Activated T-helper 17 cell treated with anti-CD3 and anti-CD28 coated beads, Interleukin-2, amount 50 U/mL, for 72 hours (primary cell): ENCODE results near the gene ZNF423. TPM values are rescaled to one million over a fixed set of nuclear protein-coding genes. Genes with fewer than 3 reads are reported as not detected.

Experiments used
- ATAC-seq: fragments of 150-1000 bp; cut with Tn5 transposase; replicated peaks from 2 replicates; pipeline ENCODE4 v1.10.0; 2021; ENCODE audit warnings: mild to moderate bottlenecking, moderate library complexity
- H3K27ac Mint-ChIP-seq: one replicate; pipeline ENCODE4 v1.8.0; 2022; ENCODE audit warnings: mixed read lengths
- H3K27me3 Mint-ChIP-seq: one replicate; pipeline ENCODE4 v1.8.0; 2022; ENCODE audit warnings: mixed read lengths
- H3K36me3 Mint-ChIP-seq: one replicate; pipeline ENCODE4 v1.8.0; 2022; ENCODE audit warnings: low read depth, mild to moderate bottlenecking, mixed read lengths
- H3K4me1 Mint-ChIP-seq: one replicate; pipeline ENCODE4 v1.8.0; 2022; ENCODE audit warnings: mixed read lengths
- H3K4me3 Mint-ChIP-seq: one replicate; pipeline ENCODE4 v1.8.0; 2022; ENCODE audit warnings: mild to moderate bottlenecking, mixed read lengths
- H3K9me3 Mint-ChIP-seq: one replicate; pipeline ENCODE4 v1.8.0; 2022; ENCODE audit warnings: mixed read lengths
- total RNA-seq, 2 donors: library from RNA; stranded (reverse); gene quantifications; one replicate each; pipeline ENCODE4 v1.2.3, GENCODE V29; 2022

Gene ZNF423
- total RNA-seq, 2 donors from 2014 or later: not detected

DNA sequence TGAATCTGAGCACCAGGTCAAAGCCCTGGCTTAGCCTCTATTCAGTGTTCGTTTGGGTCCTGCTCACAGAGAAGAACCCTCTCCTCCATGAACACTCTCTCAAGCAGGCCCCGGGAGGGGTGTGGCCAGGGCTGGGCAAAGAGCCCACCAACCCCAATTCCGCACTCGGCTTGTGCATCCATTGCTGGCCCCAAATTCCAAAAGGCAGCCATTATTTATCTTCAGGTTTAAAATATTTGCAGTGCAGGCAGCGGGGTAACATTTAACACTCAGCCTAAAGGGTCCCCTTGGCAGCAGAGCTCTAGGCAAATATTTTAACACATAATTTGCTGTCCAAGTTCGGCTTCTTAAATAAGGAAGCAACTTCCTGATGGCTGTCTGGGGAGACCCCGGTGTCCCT, 115.7 kb downstream of the ZNF423 start:
- Mint-ChIP-seq H3K4me1 (no peaks in the 10 kb centered on the region), H3K27me3 (peaks cover 6% of the 10 kb centered on the region), H3K36me3 (no peaks in the 10 kb centered on the region), H3K9me3 (no peaks in the 10 kb centered on the region), H3K27ac (no peak overlapping the region), H3K4me3 (no peak overlapping the region)
- no peak for ATAC-seq

- Mint-ChIP-seq H3K36me3 (no peaks in the 10 kb centered on the region), H3K4me3 (no peak overlapping the region), H3K27ac (no peak overlapping the region), H3K9me3 (no peaks in the 10 kb centered on the region), H3K27me3 (peaks cover 6% of the 10 kb centered on the region), H3K4me1 (no peaks in the 10 kb centered on the region)
- ATAC-seq: no peak
These were observed 116.5 kb downstream of the ZNF423 start for GRCh38 chr16:49739381-49739780.

DNA sequence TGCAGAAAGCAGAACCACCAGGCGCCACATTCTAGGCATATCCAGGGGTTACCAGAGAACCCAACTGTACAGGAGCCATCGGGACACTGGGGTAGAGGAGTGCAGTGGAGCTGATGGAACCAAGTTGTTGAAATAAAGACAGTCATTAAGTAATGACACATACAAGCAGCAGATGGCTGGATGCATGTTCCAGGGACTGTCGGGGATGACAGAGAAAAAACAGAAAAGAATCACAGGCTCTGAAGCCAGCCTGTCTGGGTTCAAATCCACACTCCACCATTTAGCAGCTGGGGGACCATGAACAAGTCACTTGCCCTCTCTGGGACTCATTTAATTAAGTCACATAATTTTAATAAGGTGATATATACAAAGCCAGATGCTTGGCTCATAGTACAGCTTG, 117.1 kb downstream of the ZNF423 start:
- no peaks in the 10 kb centered on the region for H3K4me1 Mint-ChIP-seq
- H3K27ac Mint-ChIP-seq: no peak overlapping the region
- H3K4me3 Mint-ChIP-seq: no peak overlapping the region
- no peak for ATAC-seq
- H3K36me3 Mint-ChIP-seq: no peaks in the 10 kb centered on the region
- peaks cover 6% of the 10 kb centered on the region for H3K27me3 Mint-ChIP-seq
- H3K9me3 Mint-ChIP-seq: no peaks in the 10 kb centered on the region

DNA sequence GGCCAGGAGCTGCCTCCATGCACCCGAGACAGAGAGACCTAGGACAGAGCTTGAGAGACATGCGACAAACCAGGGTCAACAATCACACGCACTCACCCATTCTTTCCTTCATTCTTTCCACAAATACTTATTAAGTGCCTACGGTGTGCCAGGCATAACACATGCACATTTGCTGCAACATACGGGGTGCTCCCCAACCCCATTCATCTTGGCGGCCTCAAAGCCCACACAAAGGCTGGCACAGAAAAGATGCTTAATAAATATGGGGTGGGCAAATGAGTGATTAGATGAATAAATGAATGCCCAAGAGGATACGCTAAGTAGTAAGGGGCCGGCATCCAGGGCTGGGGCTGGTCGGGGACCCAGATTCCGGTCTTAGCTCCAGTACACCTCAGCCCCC, 117.9 kb downstream of the ZNF423 start:
- H3K4me1 Mint-ChIP-seq: no peaks in the 10 kb centered on the region
- no peak overlapping the region for H3K4me3 Mint-ChIP-seq
- no peaks in the 10 kb centered on the region for H3K9me3 Mint-ChIP-seq
- no peak for ATAC-seq
- H3K27me3 Mint-ChIP-seq: peaks cover 6% of the 10 kb centered on the region
- no peaks in the 10 kb centered on the region for H3K36me3 Mint-ChIP-seq
- no peak overlapping the region for H3K27ac Mint-ChIP-seq

- Mint-ChIP-seq H3K27me3 (peaks cover 6% of the 10 kb centered on the region), H3K27ac (no peak overlapping the region), H3K4me1 (no peaks in the 10 kb centered on the region), H3K4me3 (no peak overlapping the region), H3K9me3 (no peaks in the 10 kb centered on the region), H3K36me3 (no peaks in the 10 kb centered on the region)
- ATAC-seq: no peak
These were observed 118.4 kb downstream of the ZNF423 start for GRCh38 chr16:49737541-49737940.

DNA sequence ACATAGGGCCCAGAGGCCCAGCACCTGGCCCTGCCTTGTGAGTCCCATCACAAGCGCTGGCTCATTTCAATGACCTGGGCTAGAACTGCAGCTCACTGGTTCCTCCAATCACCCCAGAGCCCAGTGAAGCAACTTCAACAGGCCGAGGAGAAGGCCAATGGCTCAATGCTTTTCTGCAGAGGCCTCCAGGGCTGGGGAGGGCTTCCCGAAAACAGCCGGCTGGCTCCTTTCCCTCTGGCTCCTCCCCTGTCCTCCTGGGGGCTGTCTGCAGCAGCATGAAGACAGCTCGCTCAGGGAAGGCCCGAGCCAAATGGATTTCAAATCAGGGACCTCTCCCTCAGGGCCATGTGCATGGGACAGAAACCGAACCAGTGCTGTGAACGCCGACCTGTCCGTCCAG, 121.6 kb downstream of the ZNF423 start:
- Mint-ChIP-seq H3K36me3 (no peaks in the 10 kb centered on the region), H3K27me3 (peaks cover 3% of the 10 kb centered on the region), H3K4me1 (no peaks in the 10 kb centered on the region), H3K27ac (no peak overlapping the region), H3K4me3 (no peak overlapping the region), H3K9me3 (no peaks in the 10 kb centered on the region)
- no peak for ATAC-seq

DNA sequence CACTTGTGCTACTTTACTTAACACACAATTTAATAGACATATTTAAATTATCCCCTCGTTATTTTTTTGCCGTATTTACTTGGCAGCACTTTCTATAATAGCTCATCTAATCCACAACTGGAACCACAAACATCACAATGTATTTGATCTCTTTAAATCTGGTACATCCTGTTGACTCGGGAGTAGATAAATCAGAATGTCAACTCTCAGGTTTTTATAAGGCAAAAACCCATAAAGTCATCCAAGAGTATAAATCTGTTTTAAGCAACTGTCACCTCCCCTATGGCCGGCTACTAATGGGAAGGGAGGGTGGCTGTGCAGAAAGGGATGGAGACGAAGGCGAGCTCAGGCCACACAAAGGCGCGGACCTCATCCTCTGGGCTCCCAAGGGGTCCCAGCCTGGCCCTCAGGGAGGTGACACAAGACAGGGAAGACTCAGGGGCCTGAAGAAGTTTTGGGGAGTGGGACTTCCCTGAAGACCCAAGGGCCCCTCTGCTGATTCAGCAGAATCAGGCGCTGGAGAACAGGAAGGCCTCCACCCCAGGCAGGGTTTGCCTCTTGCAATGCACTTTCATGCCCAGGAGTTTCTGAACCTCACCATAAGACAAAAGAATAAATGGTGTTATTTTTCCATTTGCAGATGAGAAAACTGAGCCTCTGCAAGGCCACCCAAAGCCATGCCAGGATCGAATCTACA, 122.5 kb downstream of the ZNF423 start:
- no peak overlapping the region for H3K27ac Mint-ChIP-seq
- H3K4me3 Mint-ChIP-seq: no peak overlapping the region
- ATAC-seq: no peak
- peaks cover 2% of the 10 kb centered on the region for H3K27me3 Mint-ChIP-seq
- H3K9me3 Mint-ChIP-seq: no peaks in the 10 kb centered on the region
- no peaks in the 10 kb centered on the region for H3K36me3 Mint-ChIP-seq
- no peaks in the 10 kb centered on the region for H3K4me1 Mint-ChIP-seq

DNA sequence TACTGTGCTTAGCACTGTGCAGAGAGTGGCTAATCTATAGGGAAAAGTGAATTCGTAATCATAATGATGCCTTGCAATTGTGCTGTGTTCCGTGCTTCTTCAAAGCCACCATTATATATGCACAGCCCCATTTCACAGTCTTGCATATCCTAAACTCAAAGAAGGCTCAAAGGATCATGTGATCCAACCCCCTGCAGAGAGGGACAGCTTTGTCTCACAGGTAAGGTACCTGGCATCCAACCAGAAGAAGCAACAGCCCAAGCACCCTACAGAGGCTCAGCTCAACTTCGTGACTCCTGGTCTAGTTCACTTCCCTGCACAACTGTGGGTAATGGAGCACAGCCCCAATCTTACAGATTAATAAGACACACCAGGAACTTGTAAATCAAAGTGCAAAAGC, 124.0 kb downstream of the ZNF423 start:
- no peaks in the 10 kb centered on the region for H3K9me3 Mint-ChIP-seq
- ATAC-seq: no peak
- no peaks in the 10 kb centered on the region for H3K4me1 Mint-ChIP-seq
- H3K4me3 Mint-ChIP-seq: no peak overlapping the region
- no peaks in the 10 kb centered on the region for H3K36me3 Mint-ChIP-seq
- H3K27ac Mint-ChIP-seq: no peak overlapping the region
- no peaks in the 10 kb centered on the region for H3K27me3 Mint-ChIP-seq

- Mint-ChIP-seq H3K4me1 (no peaks in the 10 kb centered on the region), H3K27me3 (no peaks in the 10 kb centered on the region), H3K36me3 (no peaks in the 10 kb centered on the region), H3K9me3 (no peaks in the 10 kb centered on the region), H3K4me3 (no peak overlapping the region), H3K27ac (no peak overlapping the region)
- ATAC-seq: no peak
These were observed 125.1 kb downstream of the ZNF423 start for GRCh38 chr16:49730772-49731171.

GRCh38 chr16:49727611-49728010, 128.3 kb downstream of the ZNF423 start:
- no peak for ATAC-seq
- Mint-ChIP-seq H3K36me3 (no peaks in the 10 kb centered on the region), H3K27me3 (no peaks in the 10 kb centered on the region), H3K27ac (no peak overlapping the region), H3K4me3 (no peak overlapping the region), H3K9me3 (no peaks in the 10 kb centered on the region), H3K4me1 (no peaks in the 10 kb centered on the region)

DNA sequence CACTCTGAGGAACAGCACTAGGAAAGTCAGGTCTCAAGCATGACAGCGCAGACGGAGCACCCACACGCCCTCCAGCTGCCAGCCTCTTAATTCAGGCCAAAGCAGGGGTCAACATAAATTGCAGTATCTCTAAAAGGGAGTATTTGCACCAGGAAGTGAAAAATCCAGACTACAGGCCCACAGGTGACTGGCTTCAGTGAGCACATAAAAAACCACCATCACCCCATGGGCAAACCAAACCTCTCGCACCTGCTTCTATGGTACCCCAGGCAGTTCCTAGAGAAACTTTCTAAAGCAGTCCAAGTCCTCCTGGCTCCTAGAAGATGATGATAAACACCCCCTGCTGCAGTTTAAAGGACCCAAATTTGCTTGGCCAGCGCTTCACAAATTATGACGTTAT, 129.8 kb downstream of the ZNF423 start:
- Mint-ChIP-seq H3K4me1 (no peaks in the 10 kb centered on the region), H3K27ac (no peak overlapping the region), H3K9me3 (no peaks in the 10 kb centered on the region), H3K36me3 (no peaks in the 10 kb centered on the region), H3K27me3 (no peaks in the 10 kb centered on the region), H3K4me3 (no peak overlapping the region)
- no peak for ATAC-seq

- no peak overlapping the region for H3K4me3 Mint-ChIP-seq
- ATAC-seq: no peak
- H3K27ac Mint-ChIP-seq: no peak overlapping the region
- no peaks in the 10 kb centered on the region for H3K27me3 Mint-ChIP-seq
- H3K36me3 Mint-ChIP-seq: no peaks in the 10 kb centered on the region
- no peaks in the 10 kb centered on the region for H3K4me1 Mint-ChIP-seq
- H3K9me3 Mint-ChIP-seq: no peaks in the 10 kb centered on the region
These were observed 130.3 kb downstream of the ZNF423 start for GRCh38 chr16:49725651-49726050.

GRCh38 chr16:49724774-49725173, 131.1 kb downstream of the ZNF423 start:
- no peak overlapping the region for H3K27ac Mint-ChIP-seq
- no peaks in the 10 kb centered on the region for H3K9me3 Mint-ChIP-seq
- no peaks in the 10 kb centered on the region for H3K36me3 Mint-ChIP-seq
- no peak overlapping the region for H3K4me3 Mint-ChIP-seq
- no peaks in the 10 kb centered on the region for H3K27me3 Mint-ChIP-seq
- H3K4me1 Mint-ChIP-seq: no peaks in the 10 kb centered on the region
- no peak for ATAC-seq

DNA sequence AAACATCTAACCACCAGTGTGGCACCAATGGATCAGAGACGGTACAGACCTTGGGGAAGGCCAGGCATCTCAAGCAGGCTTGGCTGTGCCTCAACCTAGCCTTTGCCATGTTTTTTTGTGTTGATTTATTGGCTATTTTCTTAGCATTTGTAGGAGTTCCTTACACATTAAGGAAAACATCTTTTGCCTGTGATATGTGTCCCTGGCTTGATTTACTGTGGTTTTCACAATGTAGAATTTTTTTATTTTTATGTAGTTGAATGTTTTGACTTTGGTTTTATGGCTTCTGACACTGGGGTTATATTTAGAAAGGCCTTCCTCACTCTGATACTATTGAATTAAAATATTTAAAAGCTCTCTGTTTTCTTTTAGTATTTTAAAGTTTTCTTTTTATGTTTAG, 132.6 kb downstream of the ZNF423 start:
- Mint-ChIP-seq H3K4me1 (no peaks in the 10 kb centered on the region), H3K36me3 (no peaks in the 10 kb centered on the region), H3K27me3 (no peaks in the 10 kb centered on the region), H3K9me3 (no peaks in the 10 kb centered on the region), H3K4me3 (no peak overlapping the region), H3K27ac (no peak overlapping the region)
- ATAC-seq: no peak

GRCh38 chr16:49720225-49720624, 135.7 kb downstream of the ZNF423 start:
- ATAC-seq: no peak
- no peaks in the 10 kb centered on the region for H3K4me1 Mint-ChIP-seq
- H3K36me3 Mint-ChIP-seq: no peaks in the 10 kb centered on the region

DNA sequence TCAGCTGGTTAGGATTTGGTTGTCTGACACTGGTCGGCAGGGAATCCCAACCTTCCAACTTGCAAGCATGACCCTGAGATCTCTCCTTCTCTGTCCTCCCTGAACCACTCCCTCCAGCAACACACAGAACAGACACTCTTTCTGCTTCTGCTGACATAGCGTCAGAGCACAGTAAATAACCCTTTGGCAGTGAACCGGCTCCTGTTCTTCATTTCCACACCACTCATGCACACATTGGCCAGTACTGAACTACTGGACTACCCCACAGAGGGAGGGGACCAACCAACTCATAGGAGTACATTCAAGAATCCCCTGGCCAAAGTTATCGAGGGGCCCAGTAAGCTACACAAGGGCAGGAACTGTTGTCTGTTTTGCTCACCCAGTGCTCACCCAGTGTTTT, 138.2 kb downstream of the ZNF423 start:
- no peaks in the 10 kb centered on the region for H3K36me3 Mint-ChIP-seq
- no peaks in the 10 kb centered on the region for H3K9me3 Mint-ChIP-seq
- no peak for ATAC-seq
- H3K27me3 Mint-ChIP-seq: no peaks in the 10 kb centered on the region
- H3K4me3 Mint-ChIP-seq: no peak overlapping the region
- no peak overlapping the region for H3K27ac Mint-ChIP-seq
- no peaks in the 10 kb centered on the region for H3K4me1 Mint-ChIP-seq

More at GRCh38 chr16:49720225-49720624, 135.7 kb downstream of the ZNF423 start:
- no peaks in the 10 kb centered on the region for H3K9me3 Mint-ChIP-seq
- no peak overlapping the region for H3K4me3 Mint-ChIP-seq
- no peaks in the 10 kb centered on the region for H3K27me3 Mint-ChIP-seq
- H3K27ac Mint-ChIP-seq: no peak overlapping the region
